ENCODE measurements around the gene SARNP.

Gene SARNP

DNA sequence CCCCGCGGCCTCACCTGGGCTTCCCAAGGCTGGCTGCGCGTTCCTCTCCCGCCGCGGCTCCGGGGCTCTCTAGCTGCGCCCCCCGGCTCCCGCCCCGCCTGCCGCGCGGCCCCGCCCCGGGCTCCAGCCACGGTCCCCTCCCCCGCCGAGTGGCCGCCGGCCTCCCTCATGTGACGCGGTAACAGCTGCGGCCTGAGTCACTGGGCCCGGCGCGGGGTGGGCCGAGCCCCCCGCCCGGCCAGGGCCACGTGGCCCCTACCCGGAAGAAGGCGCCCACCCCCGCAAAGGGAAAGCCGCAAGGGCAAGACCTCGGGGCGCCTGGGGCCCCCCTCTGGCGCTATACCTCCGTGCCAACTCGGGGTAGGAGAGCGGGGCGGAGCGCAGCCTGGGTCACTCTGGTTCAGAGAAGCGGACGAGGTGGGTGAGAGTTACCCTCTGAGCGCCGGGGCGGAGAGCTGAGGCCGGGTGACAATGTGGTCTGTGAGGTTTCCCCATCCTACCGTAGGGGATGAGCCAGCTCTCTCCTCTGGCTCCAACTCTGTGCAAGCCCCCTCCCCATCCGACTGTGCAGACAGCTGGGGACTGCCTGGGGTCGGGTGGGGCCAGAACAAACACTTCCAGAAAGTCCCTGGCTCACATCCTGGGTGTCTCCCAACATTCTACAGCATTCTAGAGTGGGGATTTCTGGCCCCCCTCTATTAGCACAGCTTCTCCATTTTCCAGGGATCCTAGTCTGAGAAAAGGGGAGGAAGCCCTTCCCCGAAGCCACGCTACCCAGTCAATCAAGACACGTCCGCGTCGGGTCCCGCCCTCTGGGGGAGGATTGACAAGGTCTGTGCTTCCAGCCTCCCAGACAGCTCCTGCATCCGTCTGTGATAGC lies 88.3 kb downstream of the SARNP start, which contains the start of gene CD63:
CD63 (minus strand) TSS at position 71 of the 880 bp plus-strand sequence. CDS start 668 bp downstream, outside the sequence.
- TF ChIP-seq TAF1 (IDR thresholded peaks at IDR 0.05; ENCODE audit: borderline replicate concordance, insufficient read depth, low read length) (no peak), SIN3A (IDR thresholded peaks at IDR 0.05; ENCODE audit: borderline replicate concordance, insufficient read depth, low read length) (peak; percentile 86; the same call in 1 of the 2 replicates), FOXP2 (optimal IDR thresholded peaks at IDR 0.05; ENCODE audit: borderline replicate concordance, extremely low read depth, extremely low read length, insufficient read depth) (no peak), POLR2AphosphoS5 (IDR thresholded peaks at IDR 0.05; ENCODE audit: low read depth, low read length) (peak; percentile 62)
- TF ChIP-seq, protein P1, sequence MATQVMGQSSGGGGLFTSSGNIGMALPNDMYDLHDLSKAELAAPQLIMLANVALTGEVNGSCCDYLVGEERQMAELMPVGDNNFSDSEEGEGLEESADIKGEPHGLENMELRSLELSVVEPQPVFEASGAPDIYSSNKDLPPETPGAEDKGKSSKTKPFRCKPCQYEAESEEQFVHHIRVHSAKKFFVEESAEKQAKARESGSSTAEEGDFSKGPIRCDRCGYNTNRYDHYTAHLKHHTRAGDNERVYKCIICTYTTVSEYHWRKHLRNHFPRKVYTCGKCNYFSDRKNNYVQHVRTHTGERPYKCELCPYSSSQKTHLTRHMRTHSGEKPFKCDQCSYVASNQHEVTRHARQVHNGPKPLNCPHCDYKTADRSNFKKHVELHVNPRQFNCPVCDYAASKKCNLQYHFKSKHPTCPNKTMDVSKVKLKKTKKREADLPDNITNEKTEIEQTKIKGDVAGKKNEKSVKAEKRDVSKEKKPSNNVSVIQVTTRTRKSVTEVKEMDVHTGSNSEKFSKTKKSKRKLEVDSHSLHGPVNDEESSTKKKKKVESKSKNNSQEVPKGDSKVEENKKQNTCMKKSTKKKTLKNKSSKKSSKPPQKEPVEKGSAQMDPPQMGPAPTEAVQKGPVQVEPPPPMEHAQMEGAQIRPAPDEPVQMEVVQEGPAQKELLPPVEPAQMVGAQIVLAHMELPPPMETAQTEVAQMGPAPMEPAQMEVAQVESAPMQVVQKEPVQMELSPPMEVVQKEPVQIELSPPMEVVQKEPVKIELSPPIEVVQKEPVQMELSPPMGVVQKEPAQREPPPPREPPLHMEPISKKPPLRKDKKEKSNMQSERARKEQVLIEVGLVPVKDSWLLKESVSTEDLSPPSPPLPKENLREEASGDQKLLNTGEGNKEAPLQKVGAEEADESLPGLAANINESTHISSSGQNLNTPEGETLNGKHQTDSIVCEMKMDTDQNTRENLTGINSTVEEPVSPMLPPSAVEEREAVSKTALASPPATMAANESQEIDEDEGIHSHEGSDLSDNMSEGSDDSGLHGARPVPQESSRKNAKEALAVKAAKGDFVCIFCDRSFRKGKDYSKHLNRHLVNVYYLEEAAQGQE (IDR thresholded peaks at IDR 0.05; ENCODE audit: insufficient read depth in 1 of 2, low read depth in 2 of 2, low read length in 2 of 2) = no peak; a peak in 1 of 4 replicates

DNA sequence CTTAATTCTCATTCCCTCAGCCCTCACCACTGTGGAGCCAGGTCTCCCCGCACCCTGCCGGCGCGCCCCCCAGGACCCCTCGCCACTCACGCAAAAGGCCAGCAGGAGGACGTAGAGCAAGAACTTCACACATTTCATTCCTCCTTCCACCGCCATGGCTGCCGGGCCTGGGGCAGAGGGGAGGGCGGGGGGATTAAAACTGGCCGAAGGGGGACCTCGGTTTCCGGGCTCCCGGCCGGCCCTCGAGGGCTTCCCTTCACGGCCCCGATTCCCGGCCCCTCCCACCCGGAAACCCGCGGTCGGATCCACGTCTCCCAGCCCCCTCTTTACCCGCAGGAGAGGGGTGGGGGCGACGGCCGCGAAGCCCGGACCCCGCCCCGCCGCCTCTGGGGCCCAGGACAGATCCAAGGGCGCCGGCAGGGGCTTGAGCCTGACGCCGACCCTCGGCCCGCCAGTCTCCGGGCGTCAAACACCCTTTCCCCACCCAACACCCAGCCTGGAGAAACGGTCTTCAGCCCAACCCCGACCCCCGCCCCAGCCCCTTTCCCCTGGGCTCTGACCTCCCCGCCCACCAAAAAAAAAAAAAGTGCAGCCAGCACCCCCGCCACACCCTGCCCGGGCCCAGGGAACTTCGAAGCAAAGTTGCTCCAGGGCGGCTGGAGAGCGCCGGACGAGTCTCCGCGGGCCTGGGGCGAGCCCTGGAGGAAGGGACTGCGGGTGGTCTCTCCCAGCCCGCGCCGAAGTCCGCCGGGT lies 89.2 kb downstream of the SARNP start:
- TF ChIP-seq SIN3A (IDR thresholded peaks at IDR 0.05; ENCODE audit: borderline replicate concordance, insufficient read depth, low read length) (0 out of 2 replicates have a peak, but pooled peaks have one; percentile 5), POLR2AphosphoS5 (IDR thresholded peaks at IDR 0.05; ENCODE audit: low read depth, low read length) (no peak; the same call in 1 of the 2 replicates)

DNA sequence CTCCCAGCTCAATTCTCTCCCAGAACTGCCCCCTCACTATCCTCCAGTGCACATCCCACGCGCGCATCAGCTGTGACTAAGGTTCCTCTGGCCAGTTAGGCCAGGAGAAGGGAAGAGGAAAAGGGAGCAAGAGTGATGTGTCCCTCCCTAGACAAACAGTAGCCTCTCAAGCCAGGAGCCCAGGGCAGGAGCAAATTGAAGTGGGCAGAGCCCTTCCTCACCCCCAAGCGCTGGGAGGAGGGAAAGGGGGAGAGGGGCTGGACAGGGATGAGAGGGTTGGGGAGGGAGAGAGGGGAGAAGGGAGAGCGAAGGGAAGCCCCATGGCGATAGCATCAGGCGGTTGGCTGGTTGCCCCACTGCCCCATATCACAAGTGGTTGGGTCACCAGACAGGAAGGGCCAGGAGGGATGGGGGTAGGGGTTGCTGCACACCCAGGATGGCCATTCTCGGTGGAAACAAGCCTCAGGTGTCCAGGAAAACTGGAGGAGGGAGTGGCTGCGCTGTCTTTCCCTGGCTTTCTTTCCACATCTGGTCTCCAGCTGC lies 89.8 kb downstream of the SARNP start:
- TF ChIP-seq TAF1 (IDR thresholded peaks at IDR 0.05; ENCODE audit: borderline replicate concordance, insufficient read depth, low read length) (peak; percentile 21; the same call in 1 of the 2 replicates), POLR2AphosphoS5 (IDR thresholded peaks at IDR 0.05; ENCODE audit: low read depth, low read length) (no peak)

DNA sequence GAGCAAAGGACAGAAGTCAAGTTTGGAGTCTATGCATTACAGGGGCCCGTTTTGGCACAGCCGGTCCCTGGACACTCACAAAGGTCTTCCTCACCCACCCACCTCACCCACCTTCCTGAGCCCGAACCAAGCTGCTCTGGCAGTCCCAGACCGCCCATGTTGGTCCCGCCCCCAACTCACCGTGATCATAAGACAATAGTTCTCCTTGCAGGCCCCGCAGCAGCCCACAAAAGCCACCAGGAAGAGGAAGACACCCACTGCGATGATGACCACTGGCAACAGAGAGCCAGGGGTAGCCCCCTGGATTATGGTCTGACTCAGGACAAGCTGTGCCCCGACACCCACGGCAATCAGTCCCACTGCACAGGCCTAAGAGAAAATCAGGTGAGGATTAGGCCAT lies 90.6 kb downstream of the SARNP start:
- TF ChIP-seq TAF1 (IDR thresholded peaks at IDR 0.05; ENCODE audit: borderline replicate concordance, insufficient read depth, low read length) (no peak), POLR2AphosphoS5 (IDR thresholded peaks at IDR 0.05; ENCODE audit: low read depth, low read length) (no peak), FOXP2 (optimal IDR thresholded peaks at IDR 0.05; ENCODE audit: borderline replicate concordance, extremely low read depth, extremely low read length, insufficient read depth) (no peak)

DNA sequence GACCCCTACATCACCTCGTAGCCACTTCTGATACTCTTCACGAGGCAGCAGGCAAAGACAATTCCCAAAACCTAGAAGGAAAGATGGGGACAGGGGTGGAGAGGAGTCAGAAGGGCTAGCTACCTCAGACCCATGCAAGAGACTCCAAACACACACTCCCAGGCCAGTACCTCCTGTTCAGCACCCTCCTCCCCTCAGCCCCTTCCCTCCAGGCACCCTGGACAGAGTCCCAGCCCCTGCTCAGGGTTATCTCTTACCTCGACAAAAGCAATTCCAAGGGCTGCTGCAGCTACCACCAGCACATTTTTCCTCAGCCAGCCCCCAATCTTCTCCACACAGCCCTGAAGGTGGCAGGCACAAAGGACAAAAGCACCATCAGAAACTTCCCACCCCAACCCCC lies 92.0 kb downstream of the SARNP start:
- TF ChIP-seq, protein P1 (IDR thresholded peaks at IDR 0.05; ENCODE audit: insufficient read depth in 1 of 2, low read depth in 2 of 2, low read length in 2 of 2) = no peak
- TF ChIP-seq FOXP2 (optimal IDR thresholded peaks at IDR 0.05; ENCODE audit: borderline replicate concordance, extremely low read depth, extremely low read length, insufficient read depth) (no peak), TAF1 (IDR thresholded peaks at IDR 0.05; ENCODE audit: borderline replicate concordance, insufficient read depth, low read length) (no peak), POLR2AphosphoS5 (IDR thresholded peaks at IDR 0.05; ENCODE audit: low read depth, low read length) (no peak), SIN3A (IDR thresholded peaks at IDR 0.05; ENCODE audit: borderline replicate concordance, insufficient read depth, low read length) (no peak)

DNA sequence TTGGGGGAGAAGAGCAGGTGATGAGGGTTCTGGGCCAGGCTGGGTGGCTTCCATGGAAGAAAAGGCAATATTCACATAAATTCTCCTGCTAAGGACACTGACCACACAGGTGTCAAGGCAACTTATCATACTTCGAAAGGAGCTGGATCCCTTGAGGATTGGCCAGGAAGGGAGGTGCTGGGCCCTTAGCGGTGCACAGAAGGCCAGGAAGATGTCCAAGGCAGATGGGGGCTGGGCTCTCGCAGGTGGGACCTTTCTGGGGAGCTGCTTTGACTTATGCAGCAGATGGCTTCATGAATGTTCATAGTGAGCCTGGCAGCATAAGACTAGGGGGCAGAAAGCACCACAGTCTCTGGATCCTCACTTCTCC lies 92.6 kb downstream of the SARNP start:
- TF ChIP-seq FOXP2 (optimal IDR thresholded peaks at IDR 0.05; ENCODE audit: borderline replicate concordance, extremely low read depth, extremely low read length, insufficient read depth) = no peak
- TF ChIP-seq SIN3A (IDR thresholded peaks at IDR 0.05; ENCODE audit: borderline replicate concordance, insufficient read depth, low read length) = no peak
- no peak for TF ChIP-seq TAF1 (IDR thresholded peaks at IDR 0.05; ENCODE audit: borderline replicate concordance, insufficient read depth, low read length)
- TF ChIP-seq POLR2AphosphoS5 (IDR thresholded peaks at IDR 0.05; ENCODE audit: low read depth, low read length) = no peak
- TF ChIP-seq, protein P1 (IDR thresholded peaks at IDR 0.05; ENCODE audit: insufficient read depth in 1 of 2, low read depth in 2 of 2, low read length in 2 of 2) = no peak
